ENCODE results near the gene PARD3B.

PARD3B gene

GRCh38 chr2:204850581-204850980 is 305.3 kb downstream of the PARD3B start:
- no peak for DNase-seq

- no peak for DNase-seq
Observed at GRCh38 chr2:204853905-204854304, 308.6 kb downstream of the PARD3B start.

- no peak for DNase-seq
Observed at GRCh38 chr2:204860274-204860673, 315.0 kb downstream of the PARD3B start.

- DNase-seq, result no peak
Observed at GRCh38 chr2:204862809-204863208, 317.5 kb downstream of the PARD3B start.

GRCh38 chr2:204863336-204863735 is 318.1 kb downstream of the PARD3B start:
- DNase-seq, result no peak

GRCh38 chr2:204869132-204869823 is 324.0 kb downstream of the PARD3B start:
- DNase-seq, result no peak

GRCh38 chr2:204870053-204870452 is 324.8 kb downstream of the PARD3B start:
- no peak for DNase-seq

- no peak for DNase-seq
Observed at GRCh38 chr2:204871231-204871953, 326.1 kb downstream of the PARD3B start.

GRCh38 chr2:204876311-204876710 is 331.0 kb downstream of the PARD3B start:
- DNase-seq, result no peak

GRCh38 chr2:204877691-204878090 is 332.4 kb downstream of the PARD3B start:
- DNase-seq, result no peak

- no peak for DNase-seq
Observed at GRCh38 chr2:204880928-204881327, 335.7 kb downstream of the PARD3B start.

GRCh38 chr2:204881655-204882054 is 336.4 kb downstream of the PARD3B start:
- DNase-seq, result no peak

GRCh38 chr2:204885747-204886146 is 340.5 kb downstream of the PARD3B start:
- no peak for DNase-seq

- no peak for DNase-seq
Observed at GRCh38 chr2:204886713-204887112, 341.4 kb downstream of the PARD3B start.

- no peak for DNase-seq
Observed at GRCh38 chr2:204888222-204888621, 342.9 kb downstream of the PARD3B start.

GRCh38 chr2:204890680-204891079 is 345.4 kb downstream of the PARD3B start:
- DNase-seq, result no peak

- no peak for DNase-seq
Observed at GRCh38 chr2:204891739-204892138, 346.5 kb downstream of the PARD3B start.

GRCh38 chr2:204892506-204893255 is 347.4 kb downstream of the PARD3B start:
- no peak for DNase-seq

- no peak for DNase-seq
Observed at GRCh38 chr2:204896146-204896545, 350.9 kb downstream of the PARD3B start.

GRCh38 chr2:204897561-204897960 is 352.3 kb downstream of the PARD3B start:
- no peak for DNase-seq

GRCh38 chr2:204898928-204899640 is 353.8 kb downstream of the PARD3B start:
- DNase-seq, result no peak

GRCh38 chr2:204899983-204900382 is 354.7 kb downstream of the PARD3B start:
- DNase-seq, result no peak

GRCh38 chr2:204900487-204900886 is 355.2 kb downstream of the PARD3B start:
- no peak for DNase-seq

Measured in activated CD4-positive, alpha-beta T cell treated with anti-CD3 and anti-CD28 coated beads, Interleukin-2, amount 50 U/mL, for 4 hours (primary cell).